ENCODE results near the gene RFLNA. TPM values are rescaled to one million over a fixed set of nuclear protein-coding genes. Genes with fewer than 3 reads are reported as not detected.

The RFLNA gene
- total RNA-seq, 1 experiment from 2014 or later: not detected

DNA sequence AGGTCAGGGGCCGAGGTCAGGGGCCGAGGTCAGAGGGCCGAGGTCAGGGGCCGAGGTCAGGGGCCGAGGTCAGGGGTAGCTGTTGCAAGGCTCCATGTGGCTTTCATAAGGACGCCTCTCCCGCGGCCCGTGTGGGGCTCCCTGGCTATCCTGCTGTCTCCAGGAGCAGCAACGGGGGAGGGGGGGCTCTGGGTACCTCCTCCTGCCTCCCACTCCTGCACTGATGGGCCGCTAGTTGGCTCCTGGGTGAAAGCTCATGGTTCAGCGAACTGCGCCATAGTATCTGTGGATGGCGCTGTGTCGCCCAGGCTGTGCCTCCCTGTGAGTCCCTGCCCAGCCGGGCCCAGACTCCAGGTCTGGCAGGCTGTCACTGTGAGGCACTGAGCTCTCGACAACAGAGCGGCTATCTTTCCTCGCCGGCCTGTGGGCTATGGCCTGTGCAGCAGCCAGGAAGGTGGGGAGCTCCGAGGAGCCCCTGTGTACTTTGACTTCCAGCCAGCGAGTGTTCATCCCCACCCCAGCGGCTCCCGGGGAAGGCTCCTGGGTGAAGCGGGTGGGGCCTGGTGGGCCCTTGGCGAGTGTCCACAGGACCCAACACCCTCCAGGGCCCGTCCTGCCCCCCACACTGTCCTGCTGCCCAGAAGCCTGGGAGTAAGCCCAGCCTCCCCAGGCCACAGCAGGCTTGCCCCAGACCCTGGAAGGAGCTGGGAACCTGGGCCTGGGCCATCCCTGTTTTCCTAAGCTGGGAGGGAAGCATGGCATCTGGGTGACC lies 8.1 kb downstream of the RFLNA start:
- no peak for DNase-seq (ENCODE audit: extremely low read depth, low read depth)

DNA sequence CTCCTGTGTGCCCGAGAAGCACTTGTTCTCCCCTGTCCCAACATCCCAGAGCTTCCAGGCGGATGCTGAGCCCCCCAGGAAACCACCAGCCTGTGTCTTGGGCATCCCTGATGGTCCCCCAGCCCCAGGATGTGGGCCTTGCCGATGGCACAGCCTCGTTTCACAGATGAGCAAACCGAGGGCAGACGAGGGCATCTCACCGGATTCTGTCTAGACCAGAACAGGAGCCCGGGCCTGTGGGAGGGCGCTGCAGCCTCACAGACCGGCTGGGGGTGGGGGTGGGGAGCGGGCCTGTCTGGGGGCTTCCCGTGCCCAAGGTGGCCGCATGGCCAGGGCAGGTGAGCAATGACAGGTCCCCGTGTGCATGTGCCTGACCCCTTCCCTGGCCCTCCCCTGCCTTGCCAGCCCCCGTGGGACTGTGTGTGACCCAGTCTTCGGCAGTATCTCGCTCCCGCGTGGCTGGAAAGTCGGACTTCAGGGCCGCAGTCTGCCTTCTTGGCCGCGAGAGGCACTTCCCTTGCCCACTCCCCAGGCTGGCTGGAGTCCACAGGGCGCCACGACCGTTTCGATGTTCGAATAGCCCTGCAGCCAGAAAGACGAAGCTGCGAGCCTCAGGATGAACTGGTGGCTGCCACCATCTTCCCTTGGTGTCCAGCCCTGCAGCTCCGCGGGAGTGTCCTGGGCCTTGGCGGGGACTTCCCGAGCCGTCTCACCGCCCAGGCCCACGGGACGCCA lies 8.9 kb downstream of the RFLNA start:
- DNase-seq (ENCODE audit: extremely low read depth, low read depth): no peak

DNA sequence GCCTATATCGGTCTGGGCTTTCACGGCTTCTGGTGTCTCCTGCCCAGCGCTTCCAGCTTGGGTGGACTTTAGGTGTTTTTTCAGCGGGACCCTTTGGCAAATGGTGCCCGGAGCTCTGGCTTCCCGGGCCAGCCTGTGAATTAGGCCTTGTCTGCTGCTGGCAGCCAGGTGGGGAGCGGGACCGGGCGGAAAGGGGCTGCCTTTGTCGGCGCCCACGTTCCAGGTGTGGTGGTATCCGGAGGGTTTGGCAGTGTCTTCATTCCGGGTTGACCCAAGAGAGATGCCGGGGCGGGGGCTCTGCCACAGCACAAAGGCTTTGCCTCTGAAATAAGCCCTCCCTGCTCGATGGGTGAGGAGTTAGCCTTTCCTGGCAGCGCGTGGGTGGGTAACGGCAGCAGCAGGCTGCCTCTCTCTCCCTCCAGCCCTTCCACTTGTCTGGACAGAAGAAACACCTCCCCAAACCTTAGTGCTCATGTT lies 9.5 kb downstream of the RFLNA start:
- no peak for DNase-seq (ENCODE audit: extremely low read depth, low read depth)

DNA sequence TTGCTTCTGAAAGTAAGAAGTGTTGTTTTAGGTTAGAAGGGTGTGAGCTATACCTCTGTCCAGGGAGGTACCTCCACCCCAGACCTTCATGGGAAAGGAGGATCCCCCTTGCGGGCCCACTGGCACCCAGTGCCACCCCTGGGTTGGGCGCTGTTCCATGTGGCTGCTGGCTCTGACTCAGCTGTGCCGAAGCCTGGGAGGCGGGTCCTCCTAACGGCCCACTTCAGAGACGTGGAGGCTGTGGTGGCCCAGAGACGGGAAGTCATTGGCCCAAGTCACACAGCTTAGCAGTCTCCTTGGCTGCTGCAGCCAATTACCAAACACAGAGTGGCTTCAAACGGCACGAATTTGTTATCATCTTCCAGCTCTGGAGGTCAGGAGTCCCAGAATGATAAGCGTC lies 10.2 kb downstream of the RFLNA start:
- DNase-seq (ENCODE audit: extremely low read depth, low read depth): no peak

DNA sequence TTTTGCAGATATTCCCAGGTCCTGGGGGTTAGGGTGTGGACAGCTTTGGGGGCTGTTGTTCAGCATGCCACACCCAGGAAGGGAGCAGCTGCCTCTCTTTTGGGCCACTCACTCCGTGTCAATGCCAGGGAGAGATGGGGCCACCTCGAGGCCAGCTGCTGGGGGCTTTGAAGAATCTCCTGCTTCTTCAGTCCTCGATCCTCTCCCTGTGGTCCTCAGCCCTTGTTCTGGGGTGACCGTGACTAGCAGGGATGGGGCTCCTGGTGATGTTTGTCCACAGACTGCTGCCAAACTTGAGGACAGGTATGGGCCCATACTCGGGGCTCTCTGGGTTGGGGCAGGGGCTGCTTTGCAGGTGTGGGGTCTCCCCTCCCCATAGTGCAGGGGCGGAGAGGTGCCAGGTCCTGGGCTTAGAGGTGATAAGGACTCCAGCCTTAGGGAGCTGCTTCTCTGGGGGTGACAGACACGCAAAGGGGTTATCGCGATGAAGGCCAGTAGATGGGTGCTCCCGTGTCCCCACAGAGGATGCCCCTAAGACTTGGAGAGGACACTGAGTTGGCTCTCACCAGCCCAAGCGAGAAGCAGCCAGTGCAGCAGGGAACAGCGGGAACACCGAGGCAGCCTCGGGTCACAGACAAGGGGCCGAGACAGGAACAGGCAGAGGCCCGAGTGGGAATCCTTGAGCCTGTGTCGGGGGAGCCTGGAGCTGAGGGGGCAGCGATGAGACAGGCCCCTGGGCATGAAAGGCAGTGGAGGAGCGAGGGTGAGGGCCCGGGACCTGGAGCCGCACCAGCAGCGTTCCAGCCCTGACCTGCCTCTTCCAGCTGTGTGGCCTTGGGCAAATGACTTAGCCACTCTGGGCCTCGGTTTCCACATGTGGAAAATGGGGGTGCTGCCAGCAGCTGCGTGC lies 11.1 kb downstream of the RFLNA start:
- DNase-seq (ENCODE audit: extremely low read depth, low read depth): no peak

DNA sequence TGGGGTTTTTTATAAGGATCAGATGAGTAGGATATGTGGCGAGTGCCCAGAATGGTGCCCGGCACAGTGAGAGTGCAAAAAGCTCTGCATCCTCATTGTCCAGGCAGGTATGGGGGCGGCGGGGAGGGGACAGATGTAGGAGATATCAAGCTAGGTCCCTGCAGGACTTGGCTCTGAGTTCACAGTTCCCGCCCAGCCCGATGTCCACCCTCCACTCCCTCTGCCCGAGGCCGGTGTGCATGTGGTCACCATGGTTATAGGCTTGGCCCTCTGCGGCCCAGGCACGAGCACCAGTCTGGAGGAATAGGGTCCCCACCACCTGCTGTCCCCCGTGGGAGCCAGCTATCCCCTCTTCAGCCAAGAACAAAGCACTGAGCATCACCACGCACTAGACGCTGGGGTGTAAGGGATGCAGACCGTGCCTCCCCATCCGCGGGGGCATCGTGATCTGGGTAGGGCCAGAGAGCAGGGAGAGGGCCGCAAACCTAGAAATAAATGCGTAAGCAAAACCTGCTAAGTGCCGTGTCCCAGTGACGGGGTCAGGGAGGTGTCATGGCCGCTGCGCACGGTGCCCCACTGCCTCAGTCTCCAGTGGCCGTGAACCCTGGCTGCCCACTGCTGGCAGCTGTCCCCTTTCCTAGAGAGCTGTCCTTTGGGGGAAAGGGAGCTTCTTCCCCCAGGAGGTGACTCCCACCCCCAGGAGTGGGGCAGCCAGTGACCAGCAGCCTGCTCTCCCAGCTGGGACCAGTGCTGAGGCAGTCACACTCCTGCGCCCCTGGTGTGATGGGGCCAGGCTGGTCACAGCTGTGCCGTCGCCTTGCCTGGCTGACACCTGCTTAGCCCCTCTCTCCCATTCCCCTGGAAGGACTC lies 12.0 kb downstream of the RFLNA start:
- DNase-seq (ENCODE audit: extremely low read depth, low read depth): no peak

DNA sequence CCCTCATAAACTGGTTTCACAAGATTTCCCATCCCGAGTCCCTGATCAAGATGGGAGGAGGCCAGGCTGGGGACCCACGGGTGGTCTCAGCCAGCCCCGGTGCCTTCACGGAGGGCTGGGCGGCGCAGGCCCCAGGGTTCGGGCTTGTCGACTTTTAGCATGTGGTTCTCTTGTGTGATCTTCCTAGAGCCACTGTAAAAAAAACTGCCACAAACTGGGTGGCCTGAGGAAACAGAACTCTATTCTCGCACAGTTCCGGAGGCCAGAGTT lies 12.6 kb downstream of the RFLNA start:
- DNase-seq (ENCODE audit: extremely low read depth, low read depth): no peak

DNA sequence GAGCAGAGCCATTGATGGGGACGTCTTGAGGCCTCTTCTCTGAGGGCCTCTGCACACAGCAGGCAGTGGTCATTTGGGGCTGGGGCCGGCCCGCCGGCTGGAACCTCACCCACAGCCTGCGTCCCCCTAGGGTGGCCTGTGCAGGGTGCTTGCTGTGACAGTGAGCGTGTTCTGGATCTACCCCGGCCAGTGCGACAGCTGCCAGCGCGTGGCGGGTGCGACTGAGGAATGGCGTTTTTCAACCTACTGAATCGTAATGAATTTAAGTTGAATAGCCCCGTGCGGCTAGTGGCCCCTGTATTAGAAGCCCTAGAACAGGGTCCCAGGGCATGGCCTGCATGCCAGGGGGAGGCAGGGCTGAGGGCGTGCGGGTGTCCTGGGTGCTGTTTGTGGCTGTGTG lies 13.8 kb downstream of the RFLNA start:
- no peak for DNase-seq (ENCODE audit: extremely low read depth, low read depth)

DNA sequence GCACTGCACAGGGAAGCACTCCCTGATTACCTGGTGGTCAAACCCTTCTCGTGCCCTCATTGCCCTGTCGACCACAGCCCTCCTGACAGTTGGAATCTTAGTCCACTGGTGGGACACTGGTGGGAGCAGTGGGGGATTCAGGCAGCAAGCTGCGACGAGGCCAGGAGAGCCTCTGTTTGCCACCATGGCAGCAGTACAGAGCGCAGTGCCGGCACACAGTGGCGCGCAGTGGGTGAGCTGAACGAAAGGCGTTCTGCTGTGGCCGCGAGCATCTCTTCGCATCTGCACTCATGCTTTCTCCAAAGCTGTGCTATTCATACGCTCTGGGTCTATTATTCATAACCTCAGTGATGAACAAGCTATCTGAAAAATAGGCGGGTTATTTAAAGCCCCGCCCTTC lies 14.3 kb downstream of the RFLNA start:
- DNase-seq (ENCODE audit: extremely low read depth, low read depth): no peak

DNA sequence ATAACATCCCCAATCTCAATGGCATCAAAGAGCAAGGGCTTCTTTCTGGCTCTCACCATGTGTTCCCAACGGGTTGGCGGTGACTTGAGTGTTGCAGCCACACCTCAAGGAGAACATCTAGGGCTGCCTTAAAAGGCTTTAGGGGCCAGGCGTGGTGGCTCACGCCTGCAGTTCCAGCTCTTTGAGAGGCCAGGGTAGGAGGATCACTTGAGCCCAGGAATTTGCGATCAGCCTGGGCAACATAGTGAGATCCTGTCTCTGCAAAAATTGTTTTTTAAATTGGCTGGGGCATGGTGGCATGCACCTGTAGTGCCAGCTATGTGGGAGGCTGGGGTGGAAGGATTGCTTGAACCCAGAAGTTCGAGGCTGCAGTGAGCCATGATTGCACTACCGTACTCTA lies 14.9 kb downstream of the RFLNA start:
- DNase-seq (ENCODE audit: extremely low read depth, low read depth): no peak

DNA sequence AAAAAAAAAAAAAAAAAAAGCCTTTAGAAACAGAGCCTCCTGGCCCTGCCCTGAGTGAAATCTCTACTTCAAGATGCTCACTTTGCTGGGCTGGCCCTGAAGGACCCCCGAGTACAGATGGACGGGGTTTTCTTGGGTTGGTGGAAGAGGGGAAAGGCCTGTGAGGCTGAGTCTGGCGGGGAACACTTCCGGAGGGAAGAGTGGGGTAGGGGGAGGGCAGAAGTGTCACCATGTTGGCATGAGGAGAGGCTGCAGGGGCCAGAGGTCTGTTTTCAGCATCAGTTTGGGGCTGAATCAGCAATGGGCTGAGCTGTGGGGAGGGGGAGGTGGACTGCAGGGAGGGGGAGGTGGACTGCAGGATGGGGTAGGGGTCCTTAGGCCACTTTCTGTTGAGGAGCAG lies 15.3 kb downstream of the RFLNA start:
- no peak for DNase-seq (ENCODE audit: extremely low read depth, low read depth)

DNA sequence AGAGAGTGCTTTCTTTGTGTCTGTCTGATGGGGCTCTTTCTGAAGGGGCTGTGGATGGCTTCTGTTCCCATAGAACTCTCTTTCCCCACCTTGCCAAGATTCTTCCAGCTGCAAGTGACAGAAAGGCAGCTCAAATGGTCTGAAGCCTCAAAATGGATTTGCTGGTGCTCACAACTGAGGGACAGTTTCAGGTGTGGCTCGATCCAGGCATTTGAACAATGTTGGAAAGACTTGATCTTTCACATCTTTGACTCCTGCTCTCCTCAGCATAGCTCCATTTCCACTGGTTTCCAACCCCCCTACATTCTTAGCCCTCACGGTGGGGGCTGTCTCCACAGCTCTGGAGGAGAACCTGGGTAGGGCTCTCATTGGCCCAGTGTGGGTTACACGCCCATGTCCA lies 15.9 kb downstream of the RFLNA start:
- no peak for DNase-seq (ENCODE audit: extremely low read depth, low read depth)

DNA sequence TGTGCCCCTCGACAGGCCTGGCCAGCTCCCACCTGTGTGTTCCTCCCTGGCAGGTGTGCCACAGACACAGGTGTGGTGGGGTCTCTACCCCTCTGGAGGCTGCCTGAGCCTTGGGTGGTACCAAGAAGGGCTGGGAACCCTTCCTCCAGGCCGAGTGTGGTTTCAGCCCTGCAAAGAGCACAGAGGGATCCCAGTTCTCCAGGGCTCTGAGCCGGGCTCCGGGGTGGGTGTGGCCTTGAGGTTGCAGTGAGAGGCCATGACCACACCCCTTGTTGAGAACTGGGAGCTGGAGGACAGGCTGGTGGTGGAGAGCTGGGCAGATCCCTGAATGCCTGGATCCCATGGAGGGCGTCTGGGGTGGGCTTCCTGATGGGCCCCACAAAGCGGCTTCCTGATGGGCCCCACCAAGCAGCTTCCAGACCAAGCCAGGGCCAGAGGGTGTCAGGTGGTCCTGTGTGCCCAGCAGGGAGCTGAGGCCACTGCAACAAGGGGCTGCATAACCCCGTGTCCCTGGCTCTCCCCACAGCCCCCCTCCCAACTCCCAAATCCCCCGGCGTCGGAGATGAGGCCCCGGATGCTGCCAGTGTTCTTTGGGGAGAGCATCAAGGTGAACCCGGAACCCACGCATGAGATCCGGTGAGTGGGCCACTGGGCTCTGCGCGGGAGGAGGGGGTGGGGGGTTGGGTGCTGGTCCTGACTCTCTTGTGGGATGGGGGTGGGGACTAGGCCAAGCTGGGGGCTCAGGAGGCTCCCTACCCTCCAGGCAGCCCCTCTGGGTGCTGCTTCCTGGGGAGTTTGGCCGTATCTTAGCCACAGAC lies 16.6 kb downstream of the RFLNA start:
- DNase-seq (ENCODE audit: extremely low read depth, low read depth): no peak

DNA sequence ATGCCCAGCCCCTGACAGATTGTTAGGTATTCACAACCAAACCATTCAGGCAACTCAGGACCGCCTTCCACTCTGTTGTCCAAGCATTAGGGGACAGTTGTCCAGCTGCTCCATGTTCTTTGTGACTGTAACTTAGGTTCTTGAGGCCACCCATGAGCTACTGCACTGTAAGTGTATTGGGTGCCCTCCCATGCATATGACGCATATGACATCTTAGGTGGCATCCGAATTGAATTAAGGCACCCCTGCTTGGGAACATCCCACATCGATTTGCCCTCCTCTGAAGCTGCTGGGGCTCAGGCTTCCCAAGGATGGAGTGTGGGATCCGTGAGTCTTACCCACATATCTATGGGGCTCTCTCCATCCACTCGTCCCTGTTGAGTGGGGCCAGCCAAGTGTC lies 17.7 kb downstream of the RFLNA start:
- no peak for DNase-seq (ENCODE audit: extremely low read depth, low read depth)

DNA sequence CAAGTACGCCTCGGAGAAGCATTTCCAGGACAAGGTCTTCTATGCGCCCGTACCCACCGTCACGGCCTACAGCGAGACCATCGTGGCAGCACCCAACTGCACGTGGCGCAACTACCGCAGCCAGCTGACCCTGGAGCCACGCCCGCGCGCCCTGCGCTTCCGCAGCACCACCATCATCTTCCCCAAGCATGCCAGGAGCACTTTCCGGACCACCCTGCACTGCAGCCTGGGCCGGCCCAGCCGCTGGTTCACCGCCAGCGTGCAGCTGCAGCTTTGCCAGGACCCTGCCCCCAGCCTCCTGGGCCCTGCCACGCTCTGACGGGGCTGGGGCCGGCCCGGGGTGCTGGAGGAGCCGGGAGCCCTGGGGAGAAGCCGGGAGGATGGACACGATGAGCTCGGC lies 19.3 kb downstream of the RFLNA start:
- DNase-seq (ENCODE audit: extremely low read depth, low read depth): no peak

DNA sequence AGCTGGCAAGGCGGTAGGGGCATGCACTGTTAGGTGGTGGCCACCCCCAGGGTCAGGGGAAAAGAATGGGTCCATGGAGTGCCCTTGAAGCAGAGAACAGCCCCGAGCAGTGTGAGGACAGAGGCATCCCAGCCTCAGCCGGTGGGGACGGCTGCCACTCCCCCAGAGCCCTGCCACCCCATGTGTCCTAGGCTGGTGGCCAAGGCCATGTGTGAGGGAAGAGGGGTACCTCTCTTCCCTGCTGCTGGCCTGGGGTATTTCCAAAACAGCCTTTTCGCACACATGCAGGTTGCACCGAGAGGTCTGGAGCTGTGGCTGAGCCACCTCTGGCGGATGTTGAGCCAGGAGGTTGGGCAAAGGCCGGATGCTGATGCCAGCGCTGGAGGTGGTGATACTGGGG lies 19.9 kb downstream of the RFLNA start:
- DNase-seq (ENCODE audit: extremely low read depth, low read depth): no peak

DNA sequence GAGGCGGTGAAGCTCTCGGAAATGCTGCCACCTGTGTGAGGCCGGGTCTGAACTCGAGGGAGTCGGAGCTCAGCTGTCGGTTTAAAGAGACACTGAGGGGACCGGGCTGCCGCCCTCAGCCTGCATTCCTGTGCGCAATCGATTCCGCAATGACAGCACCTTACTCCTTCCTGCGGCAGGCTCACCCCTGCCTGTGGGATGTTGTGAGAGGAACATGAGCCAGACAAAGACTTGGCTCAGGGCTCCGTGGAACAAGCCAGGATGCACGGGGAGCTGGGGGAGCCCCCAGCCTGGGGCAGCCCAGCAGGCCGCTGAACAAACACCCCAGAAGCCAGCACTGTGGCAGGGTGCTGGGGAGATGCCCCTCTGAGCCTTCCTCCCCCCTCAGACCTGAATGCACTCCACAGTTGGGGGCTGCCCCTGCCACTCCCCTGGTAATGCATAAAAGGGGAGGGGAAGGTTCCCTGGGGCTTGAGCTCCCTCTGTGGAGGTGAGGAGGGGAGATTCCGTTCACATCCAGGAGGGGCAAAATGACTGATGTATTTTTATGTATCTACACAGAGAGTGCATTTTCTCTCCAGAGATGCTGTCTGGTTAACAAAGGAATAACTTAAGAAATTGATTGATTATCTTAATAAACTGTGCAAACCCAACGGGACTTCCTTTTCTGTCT lies 20.6 kb downstream of the RFLNA start:
- no peak for DNase-seq (ENCODE audit: extremely low read depth, low read depth)

DNA sequence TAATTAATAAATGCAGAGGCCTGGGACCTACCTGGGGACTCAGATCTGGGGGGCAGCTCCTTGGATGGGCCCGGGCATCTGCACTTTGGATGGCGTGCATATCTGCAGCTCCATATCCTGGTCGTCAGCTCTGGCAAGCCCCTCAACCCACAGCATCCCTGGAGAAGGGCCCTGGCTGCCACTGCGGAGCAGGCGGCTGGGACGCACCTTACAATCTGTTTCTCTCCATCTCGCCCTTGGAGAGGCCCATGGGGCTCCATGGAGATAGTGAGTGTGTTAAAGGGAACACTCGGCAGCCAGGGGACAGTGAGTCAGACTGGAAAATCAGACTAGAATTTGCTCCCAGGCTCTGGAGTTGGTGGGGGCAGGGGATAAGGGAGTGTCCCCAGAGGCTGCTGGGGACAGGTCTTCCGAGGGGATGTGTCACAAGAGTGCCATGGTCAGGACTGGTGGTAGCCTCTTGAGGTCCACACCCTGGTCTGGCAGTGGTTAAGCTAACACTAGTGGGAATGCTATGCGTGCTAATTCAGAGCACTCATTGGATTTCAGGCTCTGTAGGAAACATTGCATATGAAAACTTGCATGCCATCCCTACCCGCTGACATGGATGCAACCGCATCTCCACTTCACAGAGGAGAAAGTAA lies 21.5 kb downstream of the RFLNA start:
- no peak for DNase-seq (ENCODE audit: extremely low read depth, low read depth)

DNA sequence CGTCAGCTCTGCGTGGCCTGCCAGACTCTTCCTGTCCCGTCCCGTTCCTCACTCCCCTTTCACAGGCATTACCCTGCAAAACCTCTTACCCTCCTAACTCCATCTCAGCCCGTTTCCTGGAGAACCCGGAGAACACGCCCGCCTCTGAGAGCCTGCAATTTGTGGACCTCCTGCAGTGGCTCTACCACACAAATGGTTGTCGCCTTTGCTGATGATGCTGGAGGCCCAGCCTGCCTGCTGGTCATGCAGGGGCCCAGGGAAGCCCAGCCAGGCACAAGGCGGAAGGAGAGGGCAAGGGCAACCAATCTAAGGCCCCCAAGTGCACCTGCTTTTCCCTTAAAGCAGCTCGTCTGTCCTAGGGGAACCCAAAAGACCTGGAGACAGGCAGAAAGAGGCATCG lies 22.5 kb downstream of the RFLNA start:
- DNase-seq (ENCODE audit: extremely low read depth, low read depth): no peak

Measured in NCI-H460 (cell line).